LHCN-M2 (cell line): ENCODE results near the gene EEPD1. TPM values are rescaled to one million over a fixed set of nuclear protein-coding genes. Genes with fewer than 3 reads are reported as not detected.
A peak's percentile ranks its signal among the peaks of the same experiment; 100 is the strongest.
"Not testable (repeated sequence)": the region's sequence is repeated elsewhere in the genome, so short reads cannot be mapped to it uniquely, and the experiment has no call there.

ENCODE experiments used
- DNase-seq: peaks from one replicate; pipeline ENCODE4 v3.0.0-alpha.2; 2012; ENCODE audit warnings: low read depth
- total RNA-seq: library from RNA; depleted of rRNA; stranded (reverse); fragments of >200 nt; gene quantifications from 2 replicates; pipeline ENCODE4 v1.2.3, GENCODE V29; 2014

Gene EEPD1
- total RNA-seq, 1 experiment from 2014 or later: 2.5 TPM

- DNase-seq: peak; percentile 90
Measured at GRCh38 chr7:36128448-36129047, 24.5 kb upstream of the EEPD1 start.

GRCh38 chr7:36129048-36129534, 24.0 kb upstream of the EEPD1 start:
- DNase-seq: peak; percentile 50

GRCh38 chr7:36130236-36130945, 22.7 kb upstream of the EEPD1 start:
- DNase-seq: no peak

- peak; percentile 14 for DNase-seq
Measured at GRCh38 chr7:36131026-36131425, 22.0 kb upstream of the EEPD1 start.

GRCh38 chr7:36131499-36131898, 21.6 kb upstream of the EEPD1 start:
- no peak for DNase-seq

- DNase-seq: no peak
Measured at GRCh38 chr7:36132012-36132411, 21.0 kb upstream of the EEPD1 start.

GRCh38 chr7:36135700-36136099, 17.4 kb upstream of the EEPD1 start:
- no peak for DNase-seq

GRCh38 chr7:36137258-36137657, 15.8 kb upstream of the EEPD1 start:
- DNase-seq: no peak

- no peak for DNase-seq
Measured at GRCh38 chr7:36137754-36138153, 15.3 kb upstream of the EEPD1 start.

GRCh38 chr7:36138209-36138608, 14.8 kb upstream of the EEPD1 start:
- no peak for DNase-seq

GRCh38 chr7:36141351-36141750, 11.7 kb upstream of the EEPD1 start:
- DNase-seq: no peak

GRCh38 chr7:36141850-36142249, 11.2 kb upstream of the EEPD1 start:
- no peak for DNase-seq

- no peak for DNase-seq
Measured at GRCh38 chr7:36144189-36144588, 8.9 kb upstream of the EEPD1 start.

- no peak for DNase-seq
Measured at GRCh38 chr7:36145686-36146085, 7.4 kb upstream of the EEPD1 start.

- DNase-seq: no peak
Measured at GRCh38 chr7:36147361-36147760, 5.7 kb upstream of the EEPD1 start.

- no peak for DNase-seq
Measured at GRCh38 chr7:36148422-36149065, 4.5 kb upstream of the EEPD1 start.

GRCh38 chr7:36149240-36149639, 3.8 kb upstream of the EEPD1 start:
- not testable (repeated sequence) for DNase-seq

- DNase-seq: no peak
Measured at GRCh38 chr7:36149694-36150452, 3.2 kb upstream of the EEPD1 start.

- no peak for DNase-seq
Measured at GRCh38 chr7:36151921-36152755, 916 bp upstream of the EEPD1 start.

- DNase-seq: no peak
Measured at GRCh38 chr7:36153571-36154097, 580 bp downstream of the EEPD1 start.
